Medulla oblongata (tissue), 1 donor: ENCODE results near the gene YAE1.

Experiments
- DNase-seq: peaks from one replicate; pipeline ENCODE4 v3.0.0-alpha.2; 2015; ENCODE audit errors: extremely low spot score

YAE1 gene

GRCh38 chr7:39554583-39555165 lies 11.5 kb upstream of the YAE1 start:
- DNase-seq, result no peak

- DNase-seq, result no peak
These were observed 9.0 kb upstream of the YAE1 start for GRCh38 chr7:39557222-39557621.

- no peak for DNase-seq
These were observed 8.3 kb upstream of the YAE1 start for GRCh38 chr7:39557911-39558310.

GRCh38 chr7:39560408-39560807 lies 5.8 kb upstream of the YAE1 start:
- no peak for DNase-seq

- no peak for DNase-seq
These were observed 5.2 kb upstream of the YAE1 start for GRCh38 chr7:39560997-39561396.

- DNase-seq, result peak; percentile 9
These were observed 666 bp upstream of the YAE1 start for GRCh38 chr7:39565538-39565937.

- DNase-seq, result no peak
These were observed 1.1 kb downstream of the YAE1 start for GRCh38 chr7:39567294-39567693.

GRCh38 chr7:39574673-39575349 lies 8.6 kb downstream of the YAE1 start:
- DNase-seq, result no peak

GRCh38 chr7:39577229-39577874 lies 11.1 kb downstream of the YAE1 start:
- DNase-seq, result no peak

- peak; percentile 98 for DNase-seq
These were observed 14.1 kb downstream of the YAE1 start for GRCh38 chr7:39580149-39580874.

- no peak for DNase-seq
These were observed 16.3 kb downstream of the YAE1 start for GRCh38 chr7:39582536-39582935.

- no peak for DNase-seq
These were observed 17.3 kb downstream of the YAE1 start for GRCh38 chr7:39583539-39583938.

- DNase-seq, result no peak
These were observed 21.2 kb downstream of the YAE1 start for GRCh38 chr7:39587393-39587792.

- DNase-seq, result no peak
These were observed 22.2 kb downstream of the YAE1 start for GRCh38 chr7:39588416-39588815.

GRCh38 chr7:39589323-39590111 lies 23.3 kb downstream of the YAE1 start:
- no peak for DNase-seq

- DNase-seq, result no peak
These were observed 26.4 kb downstream of the YAE1 start for GRCh38 chr7:39592586-39592985.

GRCh38 chr7:39594988-39595620 lies 28.9 kb downstream of the YAE1 start:
- DNase-seq, result peak; percentile 78

GRCh38 chr7:39602351-39602750 lies 36.1 kb downstream of the YAE1 start:
- DNase-seq, result no peak

GRCh38 chr7:39603924-39604323 lies 37.7 kb downstream of the YAE1 start:
- no peak for DNase-seq

- DNase-seq, result no peak
These were observed 38.9 kb downstream of the YAE1 start for GRCh38 chr7:39605087-39605486.

GRCh38 chr7:39606352-39606751 lies 40.1 kb downstream of the YAE1 start:
- DNase-seq, result no peak
